KOPT-K1 (cell line): ENCODE results near the gene FOLR3.
"Not testable (repeated sequence)": the region's sequence is repeated elsewhere in the genome, so short reads cannot be mapped to it uniquely, and the experiment has no call there.

Experiments used
- H3K27ac ChIP-seq: fragments of 200-600 bp; sonication (generic); 2 replicates; pipeline ENCODE4 v1.5.1; 2016; ENCODE audit warnings: antibody characterized with exemption, mild to moderate bottlenecking, low read depth, low read length; ENCODE audit not compliant: poor library complexity, severe bottlenecking
- H3K36me3 ChIP-seq: fragments of 200-600 bp; sonication (generic); 2 replicates; pipeline ENCODE4 v1.5.1; 2017; ENCODE audit warnings: antibody characterized with exemption, mild to moderate bottlenecking, low read length, moderate library complexity; ENCODE audit not compliant: insufficient read depth
- H3K9me3 ChIP-seq: fragments of 200-600 bp; sonication (generic); 2 replicates; pipeline ENCODE4 v1.5.1; 2017; ENCODE audit warnings: antibody characterized with exemption, low read length, mild to moderate bottlenecking; ENCODE audit not compliant: insufficient read depth, poor library complexity, severe bottlenecking

The FOLR3 gene

GRCh38 chr11:72135473-72135872 lies at the start of gene FOLR3:
Gene FOLR3, plus strand, starts transcription at chr11:72135725. Its CDS starts 228 bp downstream, at chr11:72135953.
- not testable (repeated sequence) for H3K36me3 ChIP-seq, H3K27ac ChIP-seq, H3K9me3 ChIP-seq

- no peak overlapping the region for H3K27ac ChIP-seq
- no peaks in the 10 kb centered on the region for H3K9me3 ChIP-seq
- H3K36me3 ChIP-seq, result peaks cover 36% of the 10 kb centered on the region
Observed at GRCh38 chr11:72088076-72088808, 47.3 kb upstream of the FOLR3 start.

- H3K9me3 ChIP-seq, result no peaks in the 10 kb centered on the region
- H3K36me3 ChIP-seq, result peaks cover 58% of the 10 kb centered on the region
- H3K27ac ChIP-seq, result no peak overlapping the region
Observed at GRCh38 chr11:72091292-72091691, 44.2 kb upstream of the FOLR3 start.

- no peak overlapping the region for H3K27ac ChIP-seq
- no peaks in the 10 kb centered on the region for H3K9me3 ChIP-seq
- H3K36me3 ChIP-seq, result peaks cover 68% of the 10 kb centered on the region
Observed at GRCh38 chr11:72098741-72099140, 36.8 kb upstream of the FOLR3 start.

- Histone ChIP-seq H3K36me3 (peaks cover 57% of the 10 kb centered on the region), H3K9me3 (no peaks in the 10 kb centered on the region), H3K27ac (no peak overlapping the region)
Observed at GRCh38 chr11:72100009-72100408, 35.5 kb upstream of the FOLR3 start.

GRCh38 chr11:72100462-72100861 lies 35.1 kb upstream of the FOLR3 start:
- Histone ChIP-seq H3K27ac (no peak overlapping the region), H3K36me3 (peaks cover 53% of the 10 kb centered on the region), H3K9me3 (no peaks in the 10 kb centered on the region)

- peaks cover 42% of the 10 kb centered on the region for H3K36me3 ChIP-seq
- H3K9me3 ChIP-seq, result no peaks in the 10 kb centered on the region
- H3K27ac ChIP-seq, result peak overlapping the region; percentile 89
Observed at GRCh38 chr11:72102162-72102561, 33.4 kb upstream of the FOLR3 start.

- H3K9me3 ChIP-seq, result no peaks in the 10 kb centered on the region
- H3K36me3 ChIP-seq, result peaks cover 42% of the 10 kb centered on the region
- peak overlapping the region; percentile 89 for H3K27ac ChIP-seq
Observed at GRCh38 chr11:72102631-72102945, 32.9 kb upstream of the FOLR3 start.

GRCh38 chr11:72102946-72103753 lies 32.4 kb upstream of the FOLR3 start, which contains the start of gene LAMTOR1:
Gene LAMTOR1, minus strand, starts transcription at chr11:72103297. Its CDS starts 73 bp downstream, at chr11:72103224.
- Histone ChIP-seq H3K27ac (peak within 1 kb of the TSS; percentile 89), H3K9me3 (no peaks in the 10 kb centered on the region)

GRCh38 chr11:72103754-72104167 lies 31.8 kb upstream of the FOLR3 start:
- H3K36me3 ChIP-seq, result peaks cover 42% of the 10 kb centered on the region
- H3K9me3 ChIP-seq, result no peaks in the 10 kb centered on the region
- H3K27ac ChIP-seq, result peak overlapping the region; percentile 89

More at GRCh38 chr11:72102946-72103753, 32.4 kb upstream of the FOLR3 start, which contains the start of gene LAMTOR1:
- peaks cover 42% of the 10 kb centered on the region for H3K36me3 ChIP-seq

- Histone ChIP-seq H3K9me3 (no peaks in the 10 kb centered on the region), H3K36me3 (peaks cover 37% of the 10 kb centered on the region), H3K27ac (no peak within 1 kb of the TSS)
Observed at GRCh38 chr11:72105888-72106287, 29.6 kb upstream of the FOLR3 start, which contains the start of gene TOMT. Gene TOMT, plus strand, starts transcription at chr11:72105924. Its CDS starts 28 bp downstream, at chr11:72105952.

GRCh38 chr11:72111300-72112142 lies 24.0 kb upstream of the FOLR3 start:
- Histone ChIP-seq H3K36me3 (peaks cover 32% of the 10 kb centered on the region), H3K27ac (peak overlapping the region; percentile 95), H3K9me3 (no peaks in the 10 kb centered on the region)

GRCh38 chr11:72112143-72112977 lies 23.2 kb upstream of the FOLR3 start, which contains the start of gene ANAPC15:
Gene ANAPC15, minus strand, starts transcription at chr11:72112695. Its CDS starts 1,419 bp downstream, at chr11:72111276.
- Histone ChIP-seq H3K27ac (peak within 1 kb of the TSS; percentile 95), H3K36me3 (peaks cover 29% of the 10 kb centered on the region), H3K9me3 (no peaks in the 10 kb centered on the region)
